Suprapubic skin (tissue), 4 donors: ENCODE data around the gene BRPF3. TPM values are rescaled to one million over a fixed set of nuclear protein-coding genes. Genes with fewer than 3 reads are reported as not detected.

Source experiments
- DNase-seq, 2 donors: peaks; one replicate each; pipeline ENCODE4 v3.0.0-alpha.2; 2019; ENCODE audit warnings: low spot score in 2 of 2
- H3K27ac ChIP-seq: fragments of 200-600 bp; sonication (generic); one replicate; pipeline ENCODE4 v1.5.1; 2019
- H3K27me3 ChIP-seq: fragments of 200-600 bp; sonication (generic); one replicate; pipeline ENCODE4 v1.5.1; 2019
- H3K36me3 ChIP-seq: fragments of 200-600 bp; sonication (generic); one replicate; pipeline ENCODE4 v1.5.1; 2019
- H3K4me1 ChIP-seq: fragments of 200-600 bp; sonication (generic); one replicate; pipeline ENCODE4 v1.5.1; 2019
- H3K4me3 ChIP-seq: fragments of 200-600 bp; sonication (generic); one replicate; pipeline ENCODE4 v1.5.1; 2019; ENCODE audit warnings: mild to moderate bottlenecking
- H3K9me3 ChIP-seq: fragments of 200-600 bp; sonication (generic); one replicate; pipeline ENCODE4 v1.5.1; 2019
- CTCF ChIP-seq, 2 donors: fragments of 200-600 bp in 1 of 2; fragments of 450-650 bp in 1 of 2; sonication (generic) in 1 of 2; IDR thresholded peaks; one replicate each; pipeline ENCODE4 v1.5.1; 2016 to 2019; ENCODE audit warnings: antibody characterized with exemption in 2 of 2, mild to moderate bottlenecking in 1 of 2, moderate library complexity in 1 of 2
- EP300 ChIP-seq: sonication (generic); formaldehyde crosslinking; IDR thresholded peaks from one replicate; pipeline ENCODE4 v1.6.1; 2017; ENCODE audit warnings: antibody characterized with exemption
- POLR2A ChIP-seq, 2 donors: fragments of 450-650 bp; IDR thresholded peaks; one replicate each; pipeline ENCODE4 v1.6.1; 2017; ENCODE audit warnings: antibody characterized with exemption in 2 of 2, mild to moderate bottlenecking in 2 of 2, moderate library complexity in 2 of 2
- POLR2AphosphoS5 ChIP-seq, 3 donors: sonication (generic); formaldehyde crosslinking; IDR thresholded peaks; one replicate each; pipeline ENCODE4 v1.6.1; 2017; ENCODE audit warnings: antibody characterized with exemption in 3 of 3
- WGBS: methylation state at CpG from one replicate; pipeline ENCODE4 v1.1.5; 2018; 5-methylcytosine and 5-hydroxymethylcytosine counted together
- total RNA-seq, 4 donors: library from RNA; depleted of rRNA; stranded (reverse); fragments of >200 nt; gene quantifications; one replicate each; pipeline ENCODE4 v1.1.0, GENCODE V29; 2016

BRPF3 gene
- total RNA-seq, 4 donors from 2014 or later = 19.3 to 28.5 (median 20.5) TPM

GRCh38 chr6:36245572-36246061, 49.1 kb downstream of the BRPF3 start:
- Histone ChIP-seq H3K9me3 (no peaks in the 10 kb centered on the region), H3K36me3 (no peaks in the 10 kb centered on the region), H3K4me1 (peaks cover 37% of the 10 kb centered on the region), H3K27me3 (no peaks in the 10 kb centered on the region), H3K4me3 (no peak overlapping the region), H3K27ac (no peak overlapping the region)
- WGBS = 62% methylated on average over 8 of the region's 8 CpGs
- DNase-seq = no peak
- TF ChIP-seq POLR2AphosphoS5 (IDR thresholded peaks at IDR 0.05) (no peak), POLR2A (IDR thresholded peaks at IDR 0.05) (no peak), EP300 (no peak), CTCF (IDR thresholded peaks at IDR 0.05) (no peak)

- Histone ChIP-seq H3K36me3 (no peaks in the 10 kb centered on the region), H3K9me3 (no peaks in the 10 kb centered on the region), H3K4me3 (no peak overlapping the region), H3K27ac (peak overlapping the region; percentile 52), H3K4me1 (peaks cover 37% of the 10 kb centered on the region), H3K27me3 (no peaks in the 10 kb centered on the region)
- TF ChIP-seq CTCF (IDR thresholded peaks at IDR 0.05) (no peak), POLR2A (IDR thresholded peaks at IDR 0.05) (no peak), POLR2AphosphoS5 (IDR thresholded peaks at IDR 0.05) (no peak), EP300 (no peak)
- WGBS = 86% methylated on average over 22 of the region's 22 CpGs
- DNase-seq = no peak
Measured at GRCh38 chr6:36246506-36247268, 50.1 kb downstream of the BRPF3 start.

GRCh38 chr6:36247693-36248092, 51.1 kb downstream of the BRPF3 start:
- H3K4me3 ChIP-seq = no peak overlapping the region
- peak overlapping the region; percentile 47 for H3K27ac ChIP-seq
- TF ChIP-seq CTCF (IDR thresholded peaks at IDR 0.05) (no peak), EP300 (no peak)
- WGBS = 56% methylated on average over 6 of the region's 6 CpGs
- peaks cover 37% of the 10 kb centered on the region for H3K4me1 ChIP-seq
- no peaks in the 10 kb centered on the region for H3K36me3 ChIP-seq
- no peaks in the 10 kb centered on the region for H3K27me3 ChIP-seq
- no peaks in the 10 kb centered on the region for H3K9me3 ChIP-seq
- DNase-seq = no peak

GRCh38 chr6:36248980-36249379, 52.4 kb downstream of the BRPF3 start:
- H3K27me3 ChIP-seq = no peaks in the 10 kb centered on the region
- no peaks in the 10 kb centered on the region for H3K9me3 ChIP-seq
- H3K4me3 ChIP-seq = no peak overlapping the region
- DNase-seq = no peak
- TF ChIP-seq EP300 (no peak), CTCF (IDR thresholded peaks at IDR 0.05) (no peak), POLR2A (IDR thresholded peaks at IDR 0.05) (no peak), POLR2AphosphoS5 (IDR thresholded peaks at IDR 0.05) (no peak)
- H3K4me1 ChIP-seq = peaks cover 37% of the 10 kb centered on the region
- no peaks in the 10 kb centered on the region for H3K36me3 ChIP-seq
- 80% methylated on average over 1 of the region's 1 CpG for WGBS
- peak overlapping the region; percentile 27 for H3K27ac ChIP-seq

- Histone ChIP-seq H3K36me3 (no peaks in the 10 kb centered on the region), H3K4me3 (no peak overlapping the region), H3K4me1 (peaks cover 37% of the 10 kb centered on the region), H3K27me3 (no peaks in the 10 kb centered on the region), H3K9me3 (no peaks in the 10 kb centered on the region), H3K27ac (no peak overlapping the region)
- TF ChIP-seq POLR2A (IDR thresholded peaks at IDR 0.05) (no peak), CTCF (IDR thresholded peaks at IDR 0.05) (no peak), POLR2AphosphoS5 (IDR thresholded peaks at IDR 0.05) (no peak), EP300 (no peak)
- 82% methylated on average over 5 of the region's 5 CpGs for WGBS
- no peak for DNase-seq
Measured at GRCh38 chr6:36249536-36249935, 53.0 kb downstream of the BRPF3 start.
